ENCODE data around the gene CPLX4. TPM values are rescaled to one million over a fixed set of nuclear protein-coding genes. Genes with fewer than 3 reads are reported as not detected.
"Not testable (repeated sequence)": the region's sequence is repeated elsewhere in the genome, so short reads cannot be mapped to it uniquely, and the experiment has no call there.

CPLX4 gene
- total and polyA plus RNA-seq, 2 donors (not counting 3 experiments of a cell fraction or from before 2014, with no cell fraction given) = not detected

- dilution Hi-C loops (cut with MboI; ENCODE audit: extremely low pct_ligation_motif_present, low sequenced_read_pairs) = no loop called here
- H3K4me1 ChIP-seq (ENCODE audit: control insufficient read depth, extremely low read depth, insufficient read depth, low read length) = no peaks in the 10 kb centered on the region
- intact Hi-C loops (cut with micrococcal nuclease) = no loop called here
- BruUV-seq (replicated peaks) = no TSS peak
- H3K27ac ChIP-seq (ENCODE audit: insufficient read depth, low read depth, low read length) = no peak overlapping the region
- H3K9me1 ChIP-seq (replicated peaks; ENCODE audit: control insufficient read depth, extremely low read depth, insufficient read depth, low read length) = no peaks in the 10 kb centered on the region
- no peak for DNase-seq (ENCODE audit: low read depth, low spot score)
- no peak overlapping the region for H3K4me3 ChIP-seq (replicated peaks in 1 of 3; ENCODE audit: insufficient read depth in 1 of 3, low read depth in 1 of 3, low read length in 3 of 3)
- H3K9ac ChIP-seq (replicated peaks; ENCODE audit: extremely low read depth, insufficient read depth, low read length) = no peak overlapping the region
- no peak overlapping the region for H3K4me2 ChIP-seq (ENCODE audit: insufficient read depth, low read length)
- no peaks in the 10 kb centered on the region for H3K9me3 ChIP-seq (replicated peaks; ENCODE audit: control insufficient read depth, insufficient read depth, low read length)
- H4K20me1 ChIP-seq (replicated peaks; ENCODE audit: control insufficient read depth, extremely low read depth, insufficient read depth, low read length) = no peaks in the 10 kb centered on the region
- ChIA-PET CTCF (interaction anchor here (0.6 to 1.2 kb wide), 4 partner anchors 14 to 79 kb away, joined by 3 to 4 read pairs (median 4); no protein-coding TSS in a partner anchor), POLR2A (no interaction called here)
- no peaks in the 10 kb centered on the region for H3K79me2 ChIP-seq (ENCODE audit: control insufficient read depth, insufficient read depth, low read length)
- TF ChIP-seq FOS (IDR thresholded peaks at IDR 0.05; ENCODE audit: borderline replicate concordance, insufficient read depth, low read length) (no peak), EZH2 (IDR thresholded peaks at IDR 0.05; ENCODE audit: borderline replicate concordance, low read depth, low read length, severe bottlenecking) (peak; percentile 63), JUN (IDR thresholded peaks at IDR 0.05; ENCODE audit: borderline replicate concordance, insufficient read depth, insufficient read length, low read depth) (no peak)
- TF ChIP-seq, protein P1, sequence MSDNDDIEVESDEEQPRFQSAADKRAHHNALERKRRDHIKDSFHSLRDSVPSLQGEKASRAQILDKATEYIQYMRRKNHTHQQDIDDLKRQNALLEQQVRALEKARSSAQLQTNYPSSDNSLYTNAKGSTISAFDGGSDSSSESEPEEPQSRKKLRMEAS (IDR thresholded peaks at IDR 0.05; ENCODE audit: insufficient read depth, insufficient read length) = no peak
- TF ChIP-seq, protein P2, sequence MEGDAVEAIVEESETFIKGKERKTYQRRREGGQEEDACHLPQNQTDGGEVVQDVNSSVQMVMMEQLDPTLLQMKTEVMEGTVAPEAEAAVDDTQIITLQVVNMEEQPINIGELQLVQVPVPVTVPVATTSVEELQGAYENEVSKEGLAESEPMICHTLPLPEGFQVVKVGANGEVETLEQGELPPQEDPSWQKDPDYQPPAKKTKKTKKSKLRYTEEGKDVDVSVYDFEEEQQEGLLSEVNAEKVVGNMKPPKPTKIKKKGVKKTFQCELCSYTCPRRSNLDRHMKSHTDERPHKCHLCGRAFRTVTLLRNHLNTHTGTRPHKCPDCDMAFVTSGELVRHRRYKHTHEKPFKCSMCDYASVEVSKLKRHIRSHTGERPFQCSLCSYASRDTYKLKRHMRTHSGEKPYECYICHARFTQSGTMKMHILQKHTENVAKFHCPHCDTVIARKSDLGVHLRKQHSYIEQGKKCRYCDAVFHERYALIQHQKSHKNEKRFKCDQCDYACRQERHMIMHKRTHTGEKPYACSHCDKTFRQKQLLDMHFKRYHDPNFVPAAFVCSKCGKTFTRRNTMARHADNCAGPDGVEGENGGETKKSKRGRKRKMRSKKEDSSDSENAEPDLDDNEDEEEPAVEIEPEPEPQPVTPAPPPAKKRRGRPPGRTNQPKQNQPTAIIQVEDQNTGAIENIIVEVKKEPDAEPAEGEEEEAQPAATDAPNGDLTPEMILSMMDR (IDR thresholded peaks at IDR 0.05; ENCODE audit: extremely low read depth in 1 of 2, insufficient read depth in 1 of 2, low read depth in 1 of 2, low read length in 2 of 2) = no peak
- no peak for FAIRE-seq
- no peak overlapping the region for H2AFZ ChIP-seq (ENCODE audit: low read depth, low read length)
- H3K36me3 ChIP-seq (ENCODE audit: control insufficient read depth in 2 of 2, extremely low read depth in 1 of 2, insufficient read depth in 2 of 2, low read length in 2 of 2) = no peaks in the 10 kb centered on the region
- peaks cover 54 to 56% of the 10 kb centered on the region in 2 experiments for H3K27me3 ChIP-seq (ENCODE audit: control insufficient read depth in 2 of 2, insufficient read depth in 2 of 2, low read length in 2 of 2)
These were observed 54.8 kb downstream of the CPLX4 start for GRCh38 chr18:59263661-59264060.

DNA sequence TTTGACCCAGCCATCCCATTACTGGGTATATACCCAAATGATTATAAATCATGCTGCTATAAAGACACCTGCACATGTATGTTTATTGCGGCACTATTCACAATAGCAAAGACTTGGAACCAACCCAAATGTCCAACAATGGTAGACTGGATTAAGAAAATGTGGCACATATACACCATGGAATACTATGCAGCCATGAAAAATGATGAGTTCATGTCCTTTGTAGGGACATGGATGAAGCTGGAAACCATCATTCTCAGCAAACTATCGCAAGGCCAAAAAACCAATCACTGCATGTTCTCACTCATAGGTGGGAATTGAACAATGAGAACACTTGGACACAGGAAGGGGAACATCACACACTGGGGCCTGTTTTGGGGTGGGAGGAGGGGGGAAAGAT, 56.2 kb downstream of the CPLX4 start:
- H3K79me2 ChIP-seq (ENCODE audit: control insufficient read depth, insufficient read depth, low read length); BruUV-seq (replicated peaks); dilution Hi-C loops (cut with MboI; ENCODE audit: extremely low pct_ligation_motif_present, low sequenced_read_pairs); H3K27ac ChIP-seq (ENCODE audit: insufficient read depth, low read depth, low read length); H3K4me3 ChIP-seq (replicated peaks in 1 of 3; ENCODE audit: insufficient read depth in 1 of 3, low read depth in 1 of 3, low read length in 3 of 3); DNase-seq (ENCODE audit: low read depth, low spot score); H3K9me3 ChIP-seq (replicated peaks; ENCODE audit: control insufficient read depth, insufficient read depth, low read length); POLR2A ChIA-PET; FAIRE-seq; H4K20me1 ChIP-seq (replicated peaks; ENCODE audit: control insufficient read depth, extremely low read depth, insufficient read depth, low read length); CTCF ChIA-PET; H3K9me1 ChIP-seq (replicated peaks; ENCODE audit: control insufficient read depth, extremely low read depth, insufficient read depth, low read length); intact Hi-C loops (cut with micrococcal nuclease); H3K4me2 ChIP-seq (ENCODE audit: insufficient read depth, low read length); H2AFZ ChIP-seq (ENCODE audit: low read depth, low read length); H3K36me3 ChIP-seq (ENCODE audit: control insufficient read depth in 2 of 2, extremely low read depth in 1 of 2, insufficient read depth in 2 of 2, low read length in 2 of 2); H3K4me1 ChIP-seq (ENCODE audit: control insufficient read depth, extremely low read depth, insufficient read depth, low read length); H3K9ac ChIP-seq (replicated peaks; ENCODE audit: extremely low read depth, insufficient read depth, low read length): not testable (repeated sequence)
- H3K27me3 ChIP-seq (ENCODE audit: control insufficient read depth in 2 of 2, insufficient read depth in 2 of 2, low read length in 2 of 2) = peaks cover 40 to 42% of the 10 kb centered on the region in 2 experiments

- peaks cover 36 to 38% of the 10 kb centered on the region in 2 experiments for H3K27me3 ChIP-seq (ENCODE audit: control insufficient read depth in 2 of 2, insufficient read depth in 2 of 2, low read length in 2 of 2)
- H3K4me3 ChIP-seq (replicated peaks in 1 of 3; ENCODE audit: insufficient read depth in 1 of 3, low read depth in 1 of 3, low read length in 3 of 3); intact Hi-C loops (cut with micrococcal nuclease); H3K36me3 ChIP-seq (ENCODE audit: control insufficient read depth in 2 of 2, extremely low read depth in 1 of 2, insufficient read depth in 2 of 2, low read length in 2 of 2); H2AFZ ChIP-seq (ENCODE audit: low read depth, low read length); H3K9me1 ChIP-seq (replicated peaks; ENCODE audit: control insufficient read depth, extremely low read depth, insufficient read depth, low read length); H3K27ac ChIP-seq (ENCODE audit: insufficient read depth, low read depth, low read length); H4K20me1 ChIP-seq (replicated peaks; ENCODE audit: control insufficient read depth, extremely low read depth, insufficient read depth, low read length); DNase-seq (ENCODE audit: low read depth, low spot score); FAIRE-seq; dilution Hi-C loops (cut with MboI; ENCODE audit: extremely low pct_ligation_motif_present, low sequenced_read_pairs); BruUV-seq (replicated peaks); H3K79me2 ChIP-seq (ENCODE audit: control insufficient read depth, insufficient read depth, low read length); H3K9ac ChIP-seq (replicated peaks; ENCODE audit: extremely low read depth, insufficient read depth, low read length); H3K9me3 ChIP-seq (replicated peaks; ENCODE audit: control insufficient read depth, insufficient read depth, low read length); H3K4me2 ChIP-seq (ENCODE audit: insufficient read depth, low read length); CTCF ChIA-PET; H3K4me1 ChIP-seq (ENCODE audit: control insufficient read depth, extremely low read depth, insufficient read depth, low read length); POLR2A ChIA-PET: not testable (repeated sequence)
These were observed 56.6 kb downstream of the CPLX4 start for GRCh38 chr18:59261842-59262241.
